ENCODE measurements around the gene TTLL5.

DNA sequence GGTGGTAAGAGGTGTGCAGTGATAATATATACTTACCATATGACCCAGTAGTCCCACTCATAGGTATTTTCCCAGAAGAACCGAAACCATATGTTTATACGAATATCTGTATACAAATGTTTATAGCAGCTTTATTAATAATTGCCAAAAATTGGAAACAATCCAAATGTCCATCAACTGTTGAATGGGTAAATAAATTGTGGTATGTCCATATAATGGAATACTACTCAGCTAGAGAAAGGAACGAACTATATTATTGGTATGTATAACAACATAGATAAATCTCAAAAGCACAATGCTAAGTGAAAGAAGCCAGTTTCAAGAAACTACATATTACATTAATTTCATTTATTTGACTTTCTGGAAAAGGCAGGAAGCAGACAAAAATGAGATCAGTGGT lies 66.1 kb downstream of the TTLL5 start:
- TF ChIP-seq, protein P1, sequence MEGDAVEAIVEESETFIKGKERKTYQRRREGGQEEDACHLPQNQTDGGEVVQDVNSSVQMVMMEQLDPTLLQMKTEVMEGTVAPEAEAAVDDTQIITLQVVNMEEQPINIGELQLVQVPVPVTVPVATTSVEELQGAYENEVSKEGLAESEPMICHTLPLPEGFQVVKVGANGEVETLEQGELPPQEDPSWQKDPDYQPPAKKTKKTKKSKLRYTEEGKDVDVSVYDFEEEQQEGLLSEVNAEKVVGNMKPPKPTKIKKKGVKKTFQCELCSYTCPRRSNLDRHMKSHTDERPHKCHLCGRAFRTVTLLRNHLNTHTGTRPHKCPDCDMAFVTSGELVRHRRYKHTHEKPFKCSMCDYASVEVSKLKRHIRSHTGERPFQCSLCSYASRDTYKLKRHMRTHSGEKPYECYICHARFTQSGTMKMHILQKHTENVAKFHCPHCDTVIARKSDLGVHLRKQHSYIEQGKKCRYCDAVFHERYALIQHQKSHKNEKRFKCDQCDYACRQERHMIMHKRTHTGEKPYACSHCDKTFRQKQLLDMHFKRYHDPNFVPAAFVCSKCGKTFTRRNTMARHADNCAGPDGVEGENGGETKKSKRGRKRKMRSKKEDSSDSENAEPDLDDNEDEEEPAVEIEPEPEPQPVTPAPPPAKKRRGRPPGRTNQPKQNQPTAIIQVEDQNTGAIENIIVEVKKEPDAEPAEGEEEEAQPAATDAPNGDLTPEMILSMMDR (conservative IDR thresholded peaks at IDR 0.05 in 1 of 2, IDR thresholded peaks at IDR 0.05 in 1 of 2; ENCODE audit: extremely low read depth in 1 of 2, insufficient read depth in 1 of 2, low read depth in 1 of 2, low read length in 2 of 2), result no peak
- TF ChIP-seq EZH2 (IDR thresholded peaks at IDR 0.05; ENCODE audit: borderline replicate concordance, low read length), result no peak
